H1 (cell line): ENCODE data around the gene LIMA1. TPM values are rescaled to one million over a fixed set of nuclear protein-coding genes. Genes with fewer than 3 reads are reported as not detected.

ENCODE experiments used
- CTCF ChIA-PET: fragments of 300-600 bp; sonication (Branson Sonifier 250); formaldehyde crosslinking; loops from one replicate; lab custom pipeline; 2021; ENCODE audit not compliant: partially characterized antibody; lab: Charles Lee
- POLR2A ChIA-PET: fragments of 300-600 bp; sonication (Branson Sonifier 250); formaldehyde crosslinking; loops from one replicate; lab custom pipeline; 2021; ENCODE audit warnings: inconsistent platforms; ENCODE audit not compliant: partially characterized antibody; lab: Charles Lee
- DNase-seq, 2 experiments: peaks; one replicate each; pipeline versions ENCODE4 v3.0.0 to v3.0.0-alpha.2; 2010 to 2022; ENCODE audit warnings: low spot score in 2 of 2, low read depth in 1 of 2, mixed read lengths in 1 of 2
- FAIRE-seq: peaks from 2 replicates; lab custom pipeline; 2011; peaks lifted over from hg19 to GRCh38; lab: Jason Lieb, UNC
- H2AFZ ChIP-seq: 2 replicates; pipeline ENCODE4 v1.8.1; 2012; ENCODE audit warnings: low read length, inconsistent platforms
- H2AK5ac ChIP-seq: 2 replicates; pipeline ENCODE4 v1.6.1; 2013; ENCODE audit warnings: low read depth, low read length
- H2BK120ac ChIP-seq: replicated peaks from 2 replicates; pipeline ENCODE3; 2013; ENCODE audit warnings: low read depth, low read length, inconsistent platforms
- H2BK12ac ChIP-seq: 2 replicates; pipeline ENCODE4 v1.6.1; 2013; ENCODE audit warnings: low read depth, low read length
- H2BK15ac ChIP-seq: 2 replicates; pipeline ENCODE4 v1.6.1; 2013; ENCODE audit warnings: low read length
- H2BK20ac ChIP-seq: 2 replicates; pipeline ENCODE4 v1.6.1; 2013; ENCODE audit warnings: low read length
- H2BK5ac ChIP-seq: 2 replicates; pipeline ENCODE4 v1.6.1; 2013; ENCODE audit warnings: low read depth, low read length
- H3K14ac ChIP-seq: 2 replicates; pipeline ENCODE4 v1.6.1; 2013; ENCODE audit warnings: inconsistent platforms; ENCODE audit not compliant: insufficient read length
- H3K18ac ChIP-seq: 2 replicates; pipeline ENCODE4 v1.6.1; 2013; ENCODE audit warnings: low read length; ENCODE audit errors: extremely low read depth
- H3K23ac ChIP-seq: 2 replicates; pipeline ENCODE4 v1.6.1; 2013; ENCODE audit warnings: inconsistent platforms; ENCODE audit not compliant: insufficient read length
- H3K23me2 ChIP-seq: 2 replicates; pipeline ENCODE4 v1.6.1; 2013; ENCODE audit warnings: low read depth, low read length
- H3K27ac ChIP-seq: 2 replicates; pipeline ENCODE4 v1.6.1; 2011; ENCODE audit warnings: low read depth, low read length, inconsistent platforms
- H3K27me3 ChIP-seq, 4 experiments: replicated peaks in 1 of 4; 1 replicate in 1 of 4; 2 replicates in 3 of 4; pipeline versions ENCODE4 v1.6.1 to v1.8.1; 2011 to 2013; ENCODE audit warnings: low read length in 3 of 4, mild to moderate bottlenecking in 3 of 4, inconsistent platforms in 2 of 4, mixed read lengths in 2 of 4, moderate library complexity in 1 of 4; ENCODE audit not compliant: control insufficient read depth in 3 of 4, insufficient read depth in 3 of 4; ENCODE audit errors: extremely low read depth in 1 of 4
- H3K36me3 ChIP-seq, 4 experiments: 2 replicates each; pipeline versions ENCODE4 v1.6.1 to v1.8.1; 2011 to 2013; ENCODE audit warnings: mild to moderate bottlenecking in 4 of 4, low read length in 3 of 4, moderate library complexity in 2 of 4, control low read depth in 1 of 4, inconsistent platforms in 1 of 4; ENCODE audit not compliant: insufficient read depth in 4 of 4, control insufficient read depth in 2 of 4
- H3K4ac ChIP-seq: replicated peaks from 2 replicates; pipeline ENCODE3; 2013; ENCODE audit warnings: low read length, low read depth, mixed read lengths, inconsistent platforms; ENCODE audit not compliant: insufficient read length
- H3K4me1 ChIP-seq, 4 experiments: replicated peaks in 1 of 4; 1 replicate in 1 of 4; 2 replicates in 3 of 4; pipeline versions ENCODE4 v1.6.1 to v1.8.1; 2011 to 2013; ENCODE audit warnings: low read length in 3 of 4, inconsistent platforms in 2 of 4, mixed read lengths in 1 of 4; ENCODE audit not compliant: insufficient read depth in 4 of 4, control insufficient read depth in 3 of 4
- H3K4me2 ChIP-seq, 2 experiments: 2 replicates each; pipeline versions ENCODE4 v1.6.1 to v1.8.1; 2011 to 2013; ENCODE audit warnings: low read depth in 2 of 2, low read length in 2 of 2, control low read depth in 1 of 2, inconsistent platforms in 1 of 2, mild to moderate bottlenecking in 1 of 2; ENCODE audit not compliant: insufficient read depth in 1 of 2
- H3K4me3 ChIP-seq, 4 experiments: fragments of 200-600, 300-600 bp in 1 of 4; sonication (generic), shearing (Covaris generic), sonication (Bioruptor Twin) in 1 of 4; 2 replicates each; pipeline versions ENCODE4 v1.5.1 to v1.8.1; 2011 to 2016; ENCODE audit warnings: low read length in 4 of 4, low read depth in 3 of 4, control low read depth in 2 of 4, inconsistent platforms in 2 of 4, mild to moderate bottlenecking in 2 of 4, mixed read lengths in 1 of 4, moderate library complexity in 1 of 4; ENCODE audit not compliant: insufficient read depth in 2 of 4; ENCODE audit errors: extremely low read depth in 1 of 4
- H3K56ac ChIP-seq: replicated peaks from 2 replicates; pipeline ENCODE3; 2013; ENCODE audit warnings: low read depth, mild to moderate bottlenecking, mixed read lengths, low read length, inconsistent platforms; ENCODE audit not compliant: insufficient read length
- H3K79me1 ChIP-seq: 2 replicates; pipeline ENCODE4 v1.6.1; 2013; ENCODE audit warnings: low read depth, low read length, control low read depth
- H3K79me2 ChIP-seq, 2 experiments: 2 replicates each; pipeline versions ENCODE4 v1.6.1 to v1.8.1; 2012 to 2013; ENCODE audit warnings: low read length in 2 of 2, mild to moderate bottlenecking in 2 of 2, inconsistent platforms in 1 of 2; ENCODE audit not compliant: insufficient read depth in 2 of 2, control insufficient read depth in 1 of 2
- H3K9ac ChIP-seq, 4 experiments: replicated peaks in 1 of 4; 1 replicate in 1 of 4; 2 replicates in 3 of 4; pipeline versions ENCODE4 v1.6.1 to v1.8.1; 2011 to 2013; ENCODE audit warnings: low read depth in 3 of 4, low read length in 3 of 4, control low read depth in 2 of 4, mild to moderate bottlenecking in 2 of 4, moderate library complexity in 2 of 4, inconsistent platforms in 1 of 4; ENCODE audit errors: extremely low read depth in 1 of 4
- H3K9me3 ChIP-seq, 2 experiments: 2 replicates each; pipeline versions ENCODE4 v1.6.1 to v1.8.1; 2012 to 2013; ENCODE audit warnings: mild to moderate bottlenecking in 2 of 2, moderate library complexity in 2 of 2, control low read depth in 1 of 2, inconsistent platforms in 1 of 2, low read depth in 1 of 2, low read length in 1 of 2, mixed read lengths in 1 of 2; ENCODE audit not compliant: insufficient read depth in 2 of 2
- H4K20me1 ChIP-seq, 2 experiments: replicated peaks in 1 of 2; 2 replicates each; pipeline versions ENCODE3 to v1.8.1; 2011 to 2013; ENCODE audit warnings: inconsistent platforms in 2 of 2, low read length in 2 of 2, mild to moderate bottlenecking in 1 of 2; ENCODE audit not compliant: insufficient read depth in 2 of 2, control insufficient read depth in 1 of 2
- H4K5ac ChIP-seq: 2 replicates; pipeline ENCODE4 v1.6.1; 2013; ENCODE audit warnings: low read length, low read depth, mixed read lengths, inconsistent platforms; ENCODE audit not compliant: insufficient read length
- H4K8ac ChIP-seq: 2 replicates; pipeline ENCODE4 v1.8.0; 2013; ENCODE audit warnings: mild to moderate bottlenecking, moderate library complexity, low read length, inconsistent platforms; ENCODE audit not compliant: insufficient read depth; ENCODE audit errors: extremely low read depth
- H4K91ac ChIP-seq: replicated peaks from 2 replicates; pipeline ENCODE3; 2013; ENCODE audit warnings: low read length, mixed read lengths, inconsistent platforms; ENCODE audit not compliant: insufficient read length
- CBX5 ChIP-seq: fragments of 300-800, 300-1000 bp; sonication (generic); IDR thresholded peaks from 2 replicates; pipeline ENCODE4 v1.7.1; 2016; ENCODE audit warnings: antibody characterized with exemption, low read length, low read depth
- CBX8 ChIP-seq: fragments of 300-800, 300-1000 bp; sonication (generic); IDR thresholded peaks from 2 replicates; pipeline ENCODE4 v1.7.1; 2016; ENCODE audit warnings: low read depth, low read length, borderline replicate concordance
- CEBPB ChIP-seq: IDR thresholded peaks from 2 replicates; pipeline ENCODE4 v1.6.1; 2012; ENCODE audit warnings: low read depth, low read length
- CHD2 ChIP-seq: IDR thresholded peaks from 2 replicates; pipeline ENCODE4 v1.6.1; 2012; ENCODE audit warnings: low read length, improper control_type of control experiment
- GTF2F1 ChIP-seq: IDR thresholded peaks from 2 replicates; pipeline ENCODE4 v1.6.1; 2012; ENCODE audit warnings: low read depth, low read length, improper control_type of control experiment, borderline replicate concordance
- JUN ChIP-seq: IDR thresholded peaks from 2 replicates; pipeline ENCODE4 v1.6.1; 2011; ENCODE audit warnings: low read depth, mild to moderate bottlenecking, improper control_type of control experiment, low read length
- JUND ChIP-seq: IDR thresholded peaks from 2 replicates; pipeline ENCODE4 v1.6.1; 2011; ENCODE audit warnings: mild to moderate bottlenecking, improper control_type of control experiment, low read length
- MAFK ChIP-seq: IDR thresholded peaks from 2 replicates; pipeline ENCODE4 v1.6.1; 2012; ENCODE audit warnings: low read depth, mild to moderate bottlenecking, improper control_type of control experiment, low read length
- POLR2AphosphoS5 ChIP-seq: IDR thresholded peaks from 2 replicates; pipeline ENCODE4 v1.6.1; 2011; ENCODE audit warnings: low read depth, low read length
- SAP30 ChIP-seq: fragments of 300-600 bp; sonication (generic); IDR thresholded peaks from 2 replicates; pipeline ENCODE4 v1.7.1; 2012; ENCODE audit warnings: low read length, moderate library complexity, mild to moderate bottlenecking, inconsistent platforms; ENCODE audit not compliant: insufficient read depth, insufficient replicate concordance
- SIRT6 ChIP-seq: IDR thresholded peaks from one replicate; pipeline ENCODE4 v1.7.1; 2012; ENCODE audit warnings: low read length, inconsistent platforms
- SP1 ChIP-seq: IDR thresholded peaks from 2 replicates; pipeline ENCODE4 v1.6.1; 2011; ENCODE audit warnings: low read depth, low read length
- SUZ12 ChIP-seq: fragments of 200-600 bp; sonication (generic); IDR thresholded peaks from 2 replicates; pipeline ENCODE4 v1.6.1; 2012; ENCODE audit warnings: mild to moderate bottlenecking, inconsistent platforms, low read length, moderate library complexity, mixed read lengths
- TEAD4 ChIP-seq: IDR thresholded peaks from 2 replicates; pipeline ENCODE4 v1.6.1; 2012; ENCODE audit warnings: low read depth, low read length, inconsistent platforms, mixed read lengths
- WGBS, 2 experiments: shearing (Covaris generic) in 1 of 2; methylation state at CpG; one replicate each; pipeline versions ENCODE4 v1.1.6 to v1.1.7; 2013 to 2015; ENCODE audit warnings: low lambda C conversion rate in 2 of 2, mixed read lengths in 2 of 2, inconsistent platforms in 1 of 2, low coverage in 1 of 2, missing lambda C conversion rate in 1 of 2; ENCODE audit not compliant: insufficient replicate concordance in 2 of 2, insufficient coverage in 1 of 2, insufficient read length in 1 of 2; ENCODE audit errors: extremely low coverage in 1 of 2, missing lambda C conversion rate in 1 of 2; 5-methylcytosine and 5-hydroxymethylcytosine counted together
- polyA plus RNA-seq, 7 experiments: library from polyadenylated mRNA; depleted of rRNA in 3 of 7; stranded (reverse) in 5 of 7; unstranded in 2 of 7; fragments of >200 nt in 5 of 7; fragments of 200-250 nt in 2 of 7; gene quantifications; 1 replicate in 5 of 7; 2 replicates in 1 of 7; 4 replicates in 1 of 7; pipeline versions ENCODE4 v1.2.1 to v1.2.3, GENCODE V29; 2011 to 2013; ENCODE audit warnings: missing spikeins in 2 of 7, mixed read lengths in 2 of 7
- total RNA-seq: library from RNA; stranded (reverse); fragmentation: NEBNext Ultra II Directional; extraction: Animal tissue kit (Norgen Biotek cat#: 25700); gene quantifications from 2 replicates; pipeline ENCODE4 v1.2.1, GENCODE V29; 2021
- TF ChIP-seq, protein P1 (sequence below): IDR thresholded peaks from 2 replicates; pipeline ENCODE4 v1.6.1; 2011; ENCODE audit warnings: low read length, improper control_type of control experiment

LIMA1 gene
- total and polyA plus RNA-seq, 2 of the 8 experiments (the other 6 are each of a cell fraction or from before 2014, with no cell fraction given) = 12.7 to 47.6 TPM

DNA sequence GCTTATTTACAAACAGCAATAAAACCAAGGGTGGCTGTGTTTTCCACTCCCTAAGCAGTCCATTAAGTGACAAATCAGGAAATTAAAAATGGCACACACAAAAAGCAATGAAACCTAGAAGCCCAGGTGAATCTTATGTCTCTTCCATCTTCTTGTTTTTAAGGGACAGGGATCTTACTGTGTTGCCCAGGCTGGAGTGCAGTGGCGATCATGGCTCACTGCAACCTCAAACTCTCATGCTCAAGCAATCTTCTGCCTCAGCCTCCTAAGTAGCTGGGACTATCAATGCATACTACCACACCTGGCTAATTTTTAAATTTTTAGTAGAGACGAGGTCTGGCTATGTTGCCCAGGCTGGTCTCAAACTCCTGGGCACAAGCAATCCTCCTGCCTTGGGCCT is 63.8 kb downstream of the LIMA1 start:
- no peak overlapping the region for H2BK5ac ChIP-seq
- peaks cover 3% of the 10 kb centered on the region; the same call in 1 of the 2 replicates for H3K79me1 ChIP-seq
- no peak overlapping the region for H2BK15ac ChIP-seq
- no peak overlapping the region for H2BK12ac ChIP-seq
- H4K8ac ChIP-seq = no peak overlapping the region
- no peak overlapping the region for H3K14ac ChIP-seq
- H3K9ac ChIP-seq = no peak overlapping the region
- no peak overlapping the region for H4K91ac ChIP-seq
- FAIRE-seq (no peak), DNase-seq (no peak)
- H4K5ac ChIP-seq = no peak overlapping the region
- H3K27ac ChIP-seq = no peak overlapping the region
- ChIA-PET CTCF (interaction anchor here (1.2 kb wide), 1 partner anchor 95 kb away, joined by 4 read pairs; no protein-coding TSS in a partner anchor), POLR2A (interaction anchor here (1.9 kb wide), 1 partner anchor 10 kb away, joined by 4 read pairs; no protein-coding TSS in a partner anchor)
- peaks cover 4% of the 10 kb centered on the region for H3K23me2 ChIP-seq
- no peaks in the 10 kb centered on the region for H3K9me3 ChIP-seq
- 86% methylated on average over 2 of the region's 2 CpGs; no CpG with 5 or more reads in 1 of the 2 experiments for WGBS, 2 experiments
- H3K23ac ChIP-seq = no peak overlapping the region
- H3K4me1 ChIP-seq = peaks cover 0 to 5% (median 1%) of the 10 kb centered on the region in 4 experiments; a peak in 3 of 7 replicates
- no peak overlapping the region for H2BK20ac ChIP-seq
- no peak overlapping the region for H3K18ac ChIP-seq
- no peak overlapping the region for H3K56ac ChIP-seq
- H3K4me3 ChIP-seq = no peak overlapping the region
- H4K20me1 ChIP-seq = no peaks in the 10 kb centered on the region
- H3K79me2 ChIP-seq = peaks cover 0 to 58% of the 10 kb centered on the region in 2 experiments; a peak in 2 of 4 replicates
- H3K4me2 ChIP-seq = no peak overlapping the region; a peak in 1 of 4 replicates
- no peak overlapping the region for H2AK5ac ChIP-seq
- H3K36me3 ChIP-seq = no peaks in the 10 kb centered on the region
- H3K27me3 ChIP-seq = no peaks in the 10 kb centered on the region
- no peak overlapping the region for H3K4ac ChIP-seq
- no peak overlapping the region for H2AFZ ChIP-seq
- H2BK120ac ChIP-seq = no peak overlapping the region
- TF ChIP-seq MAFK (no peak), CBX5 (no peak), CHD2 (no peak), CBX8 (no peak), SUZ12 (no peak), JUND (no peak), GTF2F1 (no peak), POLR2AphosphoS5 (no peak), SIRT6 (no peak), CEBPB (no peak), TEAD4 (no peak), JUN (no peak), SP1 (no peak), SAP30 (no peak)
- TF ChIP-seq, protein P1, sequence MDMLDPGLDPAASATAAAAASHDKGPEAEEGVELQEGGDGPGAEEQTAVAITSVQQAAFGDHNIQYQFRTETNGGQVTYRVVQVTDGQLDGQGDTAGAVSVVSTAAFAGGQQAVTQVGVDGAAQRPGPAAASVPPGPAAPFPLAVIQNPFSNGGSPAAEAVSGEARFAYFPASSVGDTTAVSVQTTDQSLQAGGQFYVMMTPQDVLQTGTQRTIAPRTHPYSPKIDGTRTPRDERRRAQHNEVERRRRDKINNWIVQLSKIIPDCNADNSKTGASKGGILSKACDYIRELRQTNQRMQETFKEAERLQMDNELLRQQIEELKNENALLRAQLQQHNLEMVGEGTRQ = no peak
